ENCODE measurements around the gene DERA. TPM values are rescaled to one million over a fixed set of nuclear protein-coding genes. Genes with fewer than 3 reads are reported as not detected.
"Not testable (repeated sequence)": the region's sequence is repeated elsewhere in the genome, so short reads cannot be mapped to it uniquely, and the experiment has no call there.

DERA gene
- total RNA-seq, 2 donors from 2014 or later, result 33.5 to 36.2 TPM

GRCh38 chr12:16012117-16012516 lies 101.0 kb downstream of the DERA start:
- Mint-ChIP-seq H3K9me3 (peaks cover 18 to 19% of the 10 kb centered on the region in 2 donors), H3K27ac (no peak overlapping the region), H3K36me3 (peaks cover 42 to 47% of the 10 kb centered on the region in 2 donors)
- DNase-seq (ENCODE audit: low spot score in 2 of 2) (no peak), ATAC-seq (no peak)

GRCh38 chr12:16013722-16014121 lies 102.6 kb downstream of the DERA start:
- H3K27ac Mint-ChIP-seq; DNase-seq (ENCODE audit: low spot score in 2 of 2); ATAC-seq: not testable (repeated sequence)
- Mint-ChIP-seq H3K9me3 (peaks cover 18 to 19% of the 10 kb centered on the region in 2 donors), H3K36me3 (peaks cover 36 to 50% of the 10 kb centered on the region in 2 donors)

GRCh38 chr12:16014394-16014793 lies 103.3 kb downstream of the DERA start:
- ATAC-seq; DNase-seq (ENCODE audit: low spot score in 2 of 2); H3K27ac Mint-ChIP-seq: not testable (repeated sequence)
- peaks cover 36 to 51% of the 10 kb centered on the region in 2 donors for H3K36me3 Mint-ChIP-seq
- peaks cover 18 to 21% of the 10 kb centered on the region in 2 donors for H3K9me3 Mint-ChIP-seq

- H3K9me3 Mint-ChIP-seq, result peaks cover 36% of the 10 kb centered on the region in 2 donors
- ATAC-seq, result no peak
- peaks cover 55 to 62% of the 10 kb centered on the region in 2 donors for H3K36me3 Mint-ChIP-seq
- no peak overlapping the region for H3K27ac Mint-ChIP-seq
- DNase-seq (ENCODE audit: low spot score in 2 of 2), result no peak
These were observed 105.6 kb downstream of the DERA start for GRCh38 chr12:16016748-16017147.

GRCh38 chr12:16018306-16018705 lies 107.2 kb downstream of the DERA start:
- ATAC-seq (no peak), DNase-seq (ENCODE audit: low spot score in 2 of 2) (no peak)
- H3K36me3 Mint-ChIP-seq, result peaks cover 54 to 59% of the 10 kb centered on the region in 2 donors
- peaks cover 33 to 37% of the 10 kb centered on the region in 2 donors for H3K9me3 Mint-ChIP-seq
- H3K27ac Mint-ChIP-seq, result no peak overlapping the region

- no peak overlapping the region for H3K27ac Mint-ChIP-seq
- peaks cover 52 to 56% of the 10 kb centered on the region in 2 donors for H3K36me3 Mint-ChIP-seq
- H3K9me3 Mint-ChIP-seq, result peaks cover 26 to 35% of the 10 kb centered on the region in 2 donors
- no peak for ATAC-seq
- DNase-seq (ENCODE audit: low spot score in 2 of 2), result no peak
These were observed 108.0 kb downstream of the DERA start for GRCh38 chr12:16019136-16019535.

- Mint-ChIP-seq H3K27ac (no peak overlapping the region), H3K36me3 (peaks cover 45 to 48% of the 10 kb centered on the region in 2 donors), H3K9me3 (peaks cover 23 to 32% of the 10 kb centered on the region in 2 donors)
- ATAC-seq, result no peak
- no peak for DNase-seq (ENCODE audit: low spot score in 2 of 2)
These were observed 108.9 kb downstream of the DERA start for GRCh38 chr12:16020031-16020430.

- DNase-seq (ENCODE audit: low spot score in 2 of 2), result no peak
- peaks cover 39 to 42% of the 10 kb centered on the region in 2 donors for H3K36me3 Mint-ChIP-seq
- ATAC-seq, result no peak
- peaks cover 22 to 30% of the 10 kb centered on the region in 2 donors for H3K9me3 Mint-ChIP-seq
- H3K27ac Mint-ChIP-seq, result no peak overlapping the region
These were observed 109.9 kb downstream of the DERA start for GRCh38 chr12:16021026-16021425.

- peaks cover 39 to 42% of the 10 kb centered on the region in 2 donors for H3K36me3 Mint-ChIP-seq
- no peak for ATAC-seq
- DNase-seq (ENCODE audit: low spot score in 2 of 2), result no peak
- peaks cover 22 to 30% of the 10 kb centered on the region in 2 donors for H3K9me3 Mint-ChIP-seq
- H3K27ac Mint-ChIP-seq, result no peak overlapping the region
These were observed 110.5 kb downstream of the DERA start for GRCh38 chr12:16021676-16022075.

GRCh38 chr12:16027002-16027401 lies 115.9 kb downstream of the DERA start:
- no peak for DNase-seq (ENCODE audit: low spot score in 2 of 2)
- H3K36me3 Mint-ChIP-seq, result peaks cover 17 to 18% of the 10 kb centered on the region in 2 donors
- no peak for ATAC-seq
- peaks cover 3 to 10% of the 10 kb centered on the region in 2 donors for H3K9me3 Mint-ChIP-seq
- no peak overlapping the region for H3K27ac Mint-ChIP-seq

- peaks cover 0 to 4% of the 10 kb centered on the region in 2 donors for H3K36me3 Mint-ChIP-seq
- H3K27ac Mint-ChIP-seq, result no peak overlapping the region
- no peak for ATAC-seq
- H3K9me3 Mint-ChIP-seq, result no peaks in the 10 kb centered on the region
- DNase-seq (ENCODE audit: low spot score in 2 of 2), result no peak
These were observed 119.6 kb downstream of the DERA start for GRCh38 chr12:16030744-16031143.

- Mint-ChIP-seq H3K9me3 (no peaks in the 10 kb centered on the region), H3K27ac (no peak overlapping the region), H3K36me3 (peaks cover 2 to 9% of the 10 kb centered on the region in 2 donors)
- DNase-seq (ENCODE audit: low spot score in 2 of 2), result no peak
- no peak for ATAC-seq
These were observed 123.1 kb downstream of the DERA start for GRCh38 chr12:16034136-16034817.

GRCh38 chr12:16036073-16036472 lies 124.9 kb downstream of the DERA start:
- H3K9me3 Mint-ChIP-seq, result no peaks in the 10 kb centered on the region
- H3K36me3 Mint-ChIP-seq, result peaks cover 6 to 9% of the 10 kb centered on the region in 2 donors
- DNase-seq (ENCODE audit: low spot score in 2 of 2) (no peak), ATAC-seq (no peak)
- no peak overlapping the region for H3K27ac Mint-ChIP-seq

GRCh38 chr12:16037533-16037932 lies 126.4 kb downstream of the DERA start:
- no peaks in the 10 kb centered on the region for H3K9me3 Mint-ChIP-seq
- no peak overlapping the region for H3K27ac Mint-ChIP-seq
- ATAC-seq (no peak), DNase-seq (ENCODE audit: low spot score in 2 of 2) (no peak)
- H3K36me3 Mint-ChIP-seq, result peaks cover 5 to 6% of the 10 kb centered on the region in 2 donors

GRCh38 chr12:16043480-16043879 lies 132.3 kb downstream of the DERA start:
- no peak for ATAC-seq
- Mint-ChIP-seq H3K27ac (no peak overlapping the region), H3K36me3 (peaks cover 7 to 13% of the 10 kb centered on the region in 2 donors)

GRCh38 chr12:16046266-16046665 lies 135.1 kb downstream of the DERA start:
- peaks cover 7 to 16% of the 10 kb centered on the region in 2 donors for H3K36me3 Mint-ChIP-seq
- ATAC-seq (no peak), DNase-seq (ENCODE audit: low spot score in 2 of 2) (no peak)
- no peak overlapping the region for H3K27ac Mint-ChIP-seq
- H3K9me3 Mint-ChIP-seq, result peaks cover 22 to 37% of the 10 kb centered on the region in 2 donors

More at GRCh38 chr12:16043480-16043879, 132.3 kb downstream of the DERA start:
- H3K9me3 Mint-ChIP-seq, result peaks cover 17 to 24% of the 10 kb centered on the region in 2 donors
- no peak for DNase-seq (ENCODE audit: low spot score in 2 of 2)

- ATAC-seq (no peak), DNase-seq (ENCODE audit: low spot score in 2 of 2) (no peak)
- Mint-ChIP-seq H3K36me3 (peaks cover 7 to 16% of the 10 kb centered on the region in 2 donors), H3K9me3 (peaks cover 27 to 44% of the 10 kb centered on the region in 2 donors), H3K27ac (no peak overlapping the region)
These were observed 137.4 kb downstream of the DERA start for GRCh38 chr12:16048511-16048910.

GRCh38 chr12:16056910-16057309 lies 145.8 kb downstream of the DERA start:
- peaks cover 0 to 4% of the 10 kb centered on the region in 2 donors for H3K36me3 Mint-ChIP-seq
- no peak for DNase-seq (ENCODE audit: low spot score in 2 of 2)
- no peak for ATAC-seq
- H3K9me3 Mint-ChIP-seq, result peaks cover 16 to 24% of the 10 kb centered on the region in 2 donors
- no peak overlapping the region for H3K27ac Mint-ChIP-seq

Data from activated naive CD4-positive, alpha-beta T cell treated with anti-CD3 and anti-CD28 coated beads, Interleukin-2, amount 50 U/mL, for 72 hours (primary cell).